NT2/D1 (cell line): ENCODE data around the gene ANKS3.

Experiments used
- DNase-seq: peaks from one replicate; pipeline ENCODE4 v3.0.0-alpha.2; 2011; ENCODE audit warnings: low read depth, low spot score
- H3K27me3 ChIP-seq: 2 replicates; pipeline ENCODE4 v1.6.0; 2011; ENCODE audit warnings: mild to moderate bottlenecking; ENCODE audit not compliant: insufficient read length, insufficient read depth
- H3K36me3 ChIP-seq: 2 replicates; pipeline ENCODE4 v1.6.1; 2011; ENCODE audit warnings: mild to moderate bottlenecking, low read length, mixed read lengths; ENCODE audit not compliant: insufficient read depth, insufficient read length
- H3K4me1 ChIP-seq: 2 replicates; pipeline ENCODE4 v1.5.1; 2011; ENCODE audit not compliant: insufficient read depth, insufficient read length
- H3K4me3 ChIP-seq: 2 replicates; pipeline ENCODE4 v1.5.1; 2011; ENCODE audit warnings: low read depth; ENCODE audit not compliant: insufficient read length
- H3K9ac ChIP-seq: 2 replicates; pipeline ENCODE4 v1.6.0; 2011; ENCODE audit warnings: low read depth; ENCODE audit not compliant: insufficient read length
- H3K9me3 ChIP-seq: 2 replicates; pipeline ENCODE4 v1.5.1; 2011; ENCODE audit warnings: mild to moderate bottlenecking, low read length; ENCODE audit not compliant: insufficient read depth
- SUZ12 ChIP-seq: IDR thresholded peaks from 2 replicates; pipeline ENCODE4 v1.6.1; 2011; ENCODE audit not compliant: insufficient read length, insufficient read depth; ENCODE audit errors: extremely low read depth
- YY1 ChIP-seq: IDR thresholded peaks from 2 replicates; pipeline ENCODE4 v1.6.1; 2011; ENCODE audit not compliant: insufficient read length, insufficient read depth
- ZNF274 ChIP-seq: IDR thresholded peaks from 2 replicates; pipeline ENCODE4 v1.6.1; 2011; ENCODE audit warnings: mild to moderate bottlenecking, low read depth, low read length

ANKS3 gene

DNA sequence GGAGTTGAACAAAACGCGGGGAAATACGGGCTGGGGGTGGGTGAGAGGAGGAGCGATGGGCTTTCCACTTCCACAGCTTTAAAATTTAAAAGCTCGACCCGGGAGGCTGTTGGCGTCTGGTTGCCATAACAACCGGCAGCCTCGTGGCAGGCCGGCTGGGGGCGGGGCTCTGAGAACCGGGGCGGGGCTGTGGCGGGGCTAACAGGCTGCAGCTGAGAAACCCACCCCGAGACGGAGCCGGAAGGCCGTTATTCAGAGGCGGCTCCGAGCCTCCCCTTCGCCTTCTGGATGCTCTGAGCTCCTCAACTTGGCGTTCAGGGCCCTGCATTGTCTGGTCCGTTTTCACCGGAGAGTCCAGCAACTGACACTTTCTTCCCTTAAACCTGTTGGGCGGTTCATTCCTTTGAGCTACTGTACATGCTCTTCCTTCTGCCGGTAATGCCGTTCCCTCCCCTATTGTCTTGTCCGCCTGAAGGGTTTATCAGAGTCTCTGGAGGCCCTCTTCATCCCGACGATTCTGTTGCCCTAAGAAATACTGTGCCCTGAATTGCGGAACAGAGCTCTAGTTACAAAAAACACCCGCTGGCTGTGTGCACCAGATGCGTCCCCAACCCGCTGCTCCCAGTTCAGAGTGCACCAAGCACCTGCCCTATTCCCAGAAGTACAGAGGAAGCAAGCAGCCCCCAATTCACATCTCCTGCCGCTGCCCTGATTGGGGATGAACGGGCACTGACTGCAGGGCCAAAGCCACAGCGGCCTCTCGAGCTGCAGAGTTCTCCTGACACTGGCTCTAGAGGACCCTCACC is 862 bp upstream of the ANKS3 start:
- peaks cover 6% of the 10 kb centered on the region for H3K4me1 ChIP-seq
- peak overlapping the region; percentile 96 for H3K9ac ChIP-seq
- H3K36me3 ChIP-seq, result peaks cover 22% of the 10 kb centered on the region
- TF ChIP-seq YY1 (no peak), ZNF274 (no peak), SUZ12 (no peak)
- no peaks in the 10 kb centered on the region for H3K27me3 ChIP-seq
- peak; percentile 76 for DNase-seq
- H3K9me3 ChIP-seq, result no peaks in the 10 kb centered on the region
- peak overlapping the region; percentile 93 for H3K4me3 ChIP-seq

DNA sequence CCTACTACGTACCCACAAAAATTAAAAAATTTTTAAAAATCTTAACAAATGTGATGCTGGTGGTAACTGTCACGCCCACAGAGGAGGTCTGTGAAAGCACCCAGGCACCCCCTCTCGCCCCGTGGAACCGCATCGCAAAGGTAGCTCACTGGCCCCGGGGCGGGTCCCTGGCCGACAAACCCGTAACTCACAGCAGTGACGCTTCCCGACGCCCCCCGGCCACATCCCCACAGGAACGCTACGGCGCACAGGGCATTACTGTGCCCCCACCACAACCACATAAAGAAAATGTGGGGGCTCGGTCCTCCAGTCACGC is 366 bp downstream of the ANKS3 start:
- H3K9me3 ChIP-seq, result no peaks in the 10 kb centered on the region
- no peaks in the 10 kb centered on the region for H3K27me3 ChIP-seq
- H3K4me3 ChIP-seq, result peak overlapping the region; percentile 93
- peaks cover 6% of the 10 kb centered on the region for H3K4me1 ChIP-seq
- H3K36me3 ChIP-seq, result peaks cover 33% of the 10 kb centered on the region
- DNase-seq, result no peak
- peak overlapping the region; percentile 96 for H3K9ac ChIP-seq
- TF ChIP-seq YY1 (no peak), ZNF274 (no peak), SUZ12 (no peak)

- DNase-seq, result no peak
- no peak for TF ChIP-seq ZNF274
- TF ChIP-seq SUZ12, result no peak
- TF ChIP-seq YY1, result no peak
- H3K4me1 ChIP-seq, result peaks cover 6% of the 10 kb centered on the region
These were observed 794 bp downstream of the ANKS3 start for GRCh38 chr16:4733211-4733742.

DNA sequence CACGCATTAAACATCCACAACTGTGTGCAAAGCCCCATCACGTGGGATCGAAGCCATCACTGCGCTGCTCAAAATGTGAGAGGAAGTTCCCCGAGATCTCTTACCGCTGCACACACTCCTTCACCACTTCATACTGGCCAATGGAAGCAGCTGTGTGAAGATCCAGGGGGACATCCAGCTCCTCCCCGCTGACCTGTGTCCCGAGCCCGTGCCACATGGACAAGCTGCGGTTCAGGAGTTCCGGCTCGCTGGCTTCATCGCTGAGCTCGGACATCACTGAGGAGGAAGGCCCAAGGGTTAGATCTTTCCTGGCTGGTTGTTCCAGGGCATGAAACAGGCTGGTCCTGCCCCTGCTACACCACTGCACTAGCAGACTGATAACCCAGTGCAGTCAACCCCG is 4.2 kb downstream of the ANKS3 start:
- Histone ChIP-seq H3K4me1 (no peaks in the 10 kb centered on the region), H3K9ac (no peak overlapping the region), H3K36me3 (peaks cover 65% of the 10 kb centered on the region), H3K27me3 (no peaks in the 10 kb centered on the region), H3K4me3 (no peak overlapping the region), H3K9me3 (no peaks in the 10 kb centered on the region)
- TF ChIP-seq YY1, result no peak
- no peak for TF ChIP-seq ZNF274
- no peak for TF ChIP-seq SUZ12
- no peak for DNase-seq

More at GRCh38 chr16:4733211-4733742, 794 bp downstream of the ANKS3 start:
- Histone ChIP-seq H3K9ac (peak overlapping the region; percentile 96), H3K9me3 (no peaks in the 10 kb centered on the region), H3K36me3 (peaks cover 37% of the 10 kb centered on the region), H3K4me3 (peak overlapping the region; percentile 93), H3K27me3 (no peaks in the 10 kb centered on the region)

GRCh38 chr16:4728676-4729075 is 5.4 kb downstream of the ANKS3 start:
- no peak for TF ChIP-seq SUZ12
- no peak for TF ChIP-seq YY1
- TF ChIP-seq ZNF274, result no peak
- H3K9ac ChIP-seq, result no peak overlapping the region
- no peak for DNase-seq
- no peaks in the 10 kb centered on the region for H3K4me1 ChIP-seq
- no peaks in the 10 kb centered on the region for H3K27me3 ChIP-seq
- peaks cover 76% of the 10 kb centered on the region for H3K36me3 ChIP-seq
- no peaks in the 10 kb centered on the region for H3K9me3 ChIP-seq
- no peak overlapping the region for H3K4me3 ChIP-seq

- H3K4me1 ChIP-seq, result no peaks in the 10 kb centered on the region
- no peak overlapping the region for H3K9ac ChIP-seq
- H3K36me3 ChIP-seq, result peaks cover 80% of the 10 kb centered on the region
- H3K27me3 ChIP-seq, result no peaks in the 10 kb centered on the region
- DNase-seq, result no peak
- H3K4me3 ChIP-seq, result no peak overlapping the region
- H3K9me3 ChIP-seq, result no peaks in the 10 kb centered on the region
- TF ChIP-seq YY1 (no peak), ZNF274 (no peak), SUZ12 (no peak)
These were observed 7.5 kb downstream of the ANKS3 start for GRCh38 chr16:4726616-4727015.

- Histone ChIP-seq H3K9ac (no peak overlapping the region), H3K4me3 (no peak overlapping the region), H3K9me3 (no peaks in the 10 kb centered on the region), H3K4me1 (no peaks in the 10 kb centered on the region), H3K27me3 (no peaks in the 10 kb centered on the region), H3K36me3 (peaks cover 64% of the 10 kb centered on the region)
- no peak for DNase-seq
- TF ChIP-seq SUZ12 (no peak), YY1 (no peak), ZNF274 (no peak)
These were observed 9.3 kb downstream of the ANKS3 start for GRCh38 chr16:4724661-4725270.
